Peyer's patch (tissue), 4 donors: ENCODE data around the gene OR10J1. TPM values are rescaled to one million over a fixed set of nuclear protein-coding genes. Genes with fewer than 3 reads are reported as not detected.

Experiments
- total RNA-seq, 4 donors: library from RNA; depleted of rRNA; stranded (reverse); fragments of >200 nt; gene quantifications; one replicate each; pipeline ENCODE4 v1.1.0, GENCODE V29; 2016

OR10J1 gene
- total RNA-seq, 4 donors from 2014 or later = not detected

Other genes starting within 250 kb of the OR10J1 start
- 10 to 100 TPM in 3 of 4 donors, 1 to 10 TPM in 1; 5.4 to 51.2 (median 21.5) TPM for gene ACKR1, start 234.8 kb upstream of the OR10J1 start, total RNA-seq
- gene FCER1A, start 137.4 kb upstream of the OR10J1 start, total RNA-seq = 1 to 10 TPM in 1 of 4 donors, not detected in 3; 1.5 TPM
- not detected for gene OR10J4, start 7.5 kb upstream of the OR10J1 start, total RNA-seq
- not detected for gene OR10J5, start 96.3 kb downstream of the OR10J1 start, total RNA-seq
- gene APCS, start 148.1 kb downstream of the OR10J1 start, total RNA-seq = not detected